Midbrain (tissue), 1 donor: ENCODE data around the gene KRTAP17-1.

Experiments
- DNase-seq: peaks from one replicate; lab custom pipeline; 2025; lab: John Stamatoyannopoulos, UW

Gene KRTAP17-1

GRCh38 chr17:41332239-41332638, 16.7 kb upstream of the KRTAP17-1 start:
- no peak for DNase-seq

- DNase-seq: no peak
Measured at GRCh38 chr17:41331606-41332005, 16.1 kb upstream of the KRTAP17-1 start.

- DNase-seq: no peak
Measured at GRCh38 chr17:41329279-41329948, 13.9 kb upstream of the KRTAP17-1 start.

- DNase-seq: no peak
Measured at GRCh38 chr17:41328207-41328606, 12.7 kb upstream of the KRTAP17-1 start.

GRCh38 chr17:41327411-41328120, 12.1 kb upstream of the KRTAP17-1 start:
- DNase-seq: no peak

- DNase-seq: no peak
Measured at GRCh38 chr17:41326173-41327145, 10.9 kb upstream of the KRTAP17-1 start.

- no peak for DNase-seq
Measured at GRCh38 chr17:41325611-41326010, 10.1 kb upstream of the KRTAP17-1 start.

- DNase-seq: no peak
Measured at GRCh38 chr17:41325126-41325525, 9.6 kb upstream of the KRTAP17-1 start.

- DNase-seq: no peak
Measured at GRCh38 chr17:41324180-41325075, 8.9 kb upstream of the KRTAP17-1 start.

GRCh38 chr17:41322903-41323895, 7.7 kb upstream of the KRTAP17-1 start:
- DNase-seq: no peak

- peak; percentile 21 for DNase-seq
Measured at GRCh38 chr17:41322094-41322902, 6.8 kb upstream of the KRTAP17-1 start.

- DNase-seq: no peak
Measured at GRCh38 chr17:41318231-41318630, 2.7 kb upstream of the KRTAP17-1 start.

- DNase-seq: no peak
Measured at GRCh38 chr17:41315814-41316445, 420 bp upstream of the KRTAP17-1 start.

GRCh38 chr17:41311111-41311510, 4.4 kb downstream of the KRTAP17-1 start:
- no peak for DNase-seq

- no peak for DNase-seq
Measured at GRCh38 chr17:41308918-41309359, 6.6 kb downstream of the KRTAP17-1 start, which contains the start of gene KRTAP16-1. KRTAP16-1 (minus strand) TSS chr17:41309309; CDS start chr17:41309253, 56 bp downstream.

- DNase-seq: peak; percentile 1
Measured at GRCh38 chr17:41308251-41308917, 7.1 kb downstream of the KRTAP17-1 start.

- no peak for DNase-seq
Measured at GRCh38 chr17:41307647-41308046, 7.9 kb downstream of the KRTAP17-1 start.

- DNase-seq: no peak
Measured at GRCh38 chr17:41304091-41304490, 11.4 kb downstream of the KRTAP17-1 start.
